Raji (cell line): ENCODE data around the gene RNF207.

Source experiments
- POLR2A ChIP-seq: IDR thresholded peaks from 2 replicates; pipeline ENCODE4 v1.6.1; 2011; ENCODE audit warnings: low read depth, low read length, control low read depth; ENCODE audit not compliant: insufficient read depth

The RNF207 gene

DNA sequence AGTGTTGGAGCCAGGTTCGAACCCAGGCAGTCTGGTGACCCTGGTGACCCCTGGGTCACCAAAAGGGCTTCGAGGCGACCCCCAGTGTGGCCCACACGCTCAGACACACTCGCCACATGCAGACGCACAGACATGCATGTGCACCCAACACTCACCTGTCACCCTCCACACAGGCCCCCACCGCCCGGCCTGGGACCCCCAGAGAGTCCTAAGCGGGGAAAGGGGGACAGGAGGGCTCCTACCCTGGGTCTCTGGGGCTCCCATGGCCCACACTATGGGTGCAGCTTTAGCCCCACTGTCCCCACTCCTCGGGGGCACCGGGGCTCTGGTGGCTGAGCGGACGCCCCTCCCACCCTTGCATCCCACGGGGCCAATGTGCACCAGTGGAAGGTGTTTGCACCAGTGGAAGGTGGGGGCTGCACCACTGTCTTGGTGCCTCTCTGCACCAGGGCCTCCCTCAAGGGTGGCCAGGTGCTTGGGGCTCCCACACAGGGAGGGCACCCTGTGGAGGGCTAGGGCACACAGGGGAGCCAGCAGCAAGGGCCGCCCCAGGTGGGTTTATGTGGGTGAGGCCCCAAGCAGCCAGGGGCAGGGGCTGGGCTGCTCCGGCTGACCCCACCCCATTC lies 35.7 kb upstream of the RNF207 start:
- no peak for TF ChIP-seq POLR2A

DNA sequence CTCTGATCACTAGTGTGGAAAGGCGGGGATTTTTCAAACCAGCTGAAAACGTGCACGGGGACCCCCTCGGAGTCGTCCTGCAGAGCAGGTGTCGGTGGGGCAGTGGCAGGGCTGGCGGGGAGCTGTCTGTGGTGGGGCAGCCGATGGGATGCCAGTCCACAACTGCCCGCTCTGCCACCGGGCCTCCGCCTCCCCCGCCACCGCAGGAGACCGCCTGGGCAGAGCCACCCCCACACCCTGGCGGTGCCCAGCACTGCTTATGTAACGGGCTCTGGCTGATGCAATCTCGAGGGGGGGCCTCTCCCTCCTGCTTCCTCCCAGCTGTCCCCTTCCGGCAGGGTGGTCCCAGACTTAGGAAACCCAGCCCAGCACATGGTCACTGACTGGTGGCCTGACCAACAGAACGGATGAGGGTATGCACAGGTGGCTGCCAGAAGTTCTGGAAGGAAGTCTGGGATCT lies 35.1 kb upstream of the RNF207 start:
- no peak for TF ChIP-seq POLR2A

DNA sequence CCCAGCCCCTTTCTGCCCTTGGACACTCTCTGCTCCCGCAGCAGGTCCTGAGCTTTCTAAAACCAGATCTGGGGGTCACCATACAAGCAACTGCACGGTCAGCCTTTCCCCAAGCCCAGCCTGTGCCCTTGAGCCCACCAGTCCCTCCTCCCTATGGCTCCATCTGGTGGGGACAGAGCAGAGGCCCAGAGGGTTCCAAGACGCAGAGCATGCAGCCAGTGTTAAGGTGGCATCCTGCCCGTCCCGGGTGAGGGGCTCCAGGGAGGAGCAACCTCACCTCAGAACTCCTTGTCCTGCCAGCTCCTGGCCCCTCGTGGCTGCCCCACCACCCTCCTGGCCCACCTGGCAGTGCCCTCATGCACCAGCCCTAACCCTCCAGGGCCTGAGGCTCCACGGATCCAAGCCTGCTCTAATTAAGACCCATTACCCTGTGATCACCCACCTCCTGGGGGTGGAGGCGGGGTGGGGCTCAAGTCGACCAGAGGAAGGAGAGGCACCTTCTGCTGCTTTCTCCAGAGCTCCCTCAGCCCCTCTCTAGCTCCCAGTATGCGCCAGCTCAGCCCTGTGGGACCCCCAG lies 34.3 kb upstream of the RNF207 start:
- no peak for TF ChIP-seq POLR2A

DNA sequence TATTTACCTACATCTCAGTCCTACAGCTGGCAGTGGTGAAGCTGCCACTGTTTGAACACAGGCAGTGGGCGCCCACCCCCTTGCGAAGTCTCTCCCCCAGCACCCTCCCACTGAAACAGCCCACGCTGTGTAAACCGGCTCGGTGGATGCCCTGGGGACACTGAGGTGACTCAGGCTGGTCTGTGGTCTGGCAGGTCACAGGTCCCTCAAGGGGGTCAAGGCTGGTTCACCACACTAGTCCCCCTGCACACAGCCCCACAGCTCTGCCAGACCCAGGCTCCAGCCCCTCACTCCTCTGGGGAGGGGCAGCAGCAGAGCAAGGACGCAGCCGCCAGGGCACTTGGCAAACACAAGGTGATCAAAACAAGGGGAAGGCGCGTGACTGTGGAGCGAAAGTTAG lies 33.4 kb upstream of the RNF207 start:
- TF ChIP-seq POLR2A, result no peak

DNA sequence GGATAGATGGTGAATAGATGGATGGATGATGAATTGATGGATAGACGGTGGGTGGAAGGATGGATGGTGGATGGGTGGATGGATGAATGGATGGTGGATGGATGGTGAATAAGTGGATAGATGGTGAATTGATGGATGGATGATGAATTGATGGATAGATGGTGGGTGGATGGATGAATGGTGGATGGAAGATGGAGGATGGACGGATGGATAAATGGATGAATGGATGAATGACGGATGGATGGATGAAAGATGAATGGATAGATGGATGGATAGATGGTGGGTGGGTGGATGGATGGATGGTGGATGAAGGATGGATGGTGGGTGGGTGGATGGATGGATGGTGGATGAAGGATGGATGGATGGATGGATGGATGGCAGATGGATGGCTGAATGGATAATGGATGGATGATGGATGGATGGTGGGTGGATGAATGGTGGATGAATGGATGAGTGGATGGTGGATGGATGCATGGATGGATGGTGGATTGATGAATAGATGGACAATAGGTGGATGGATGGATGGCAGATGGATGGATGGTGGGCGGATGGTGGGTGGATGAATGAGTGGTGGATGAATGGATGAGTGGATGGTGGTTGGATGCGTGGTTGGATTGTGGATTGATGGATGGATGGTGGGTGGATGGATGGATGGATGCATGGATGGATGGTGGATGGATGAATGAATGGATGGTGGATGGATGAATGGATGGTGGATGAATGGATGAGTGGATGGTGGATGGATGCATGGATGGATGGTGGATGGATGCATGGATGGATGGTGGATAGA lies 31.1 kb upstream of the RNF207 start:
- TF ChIP-seq POLR2A, result no peak

DNA sequence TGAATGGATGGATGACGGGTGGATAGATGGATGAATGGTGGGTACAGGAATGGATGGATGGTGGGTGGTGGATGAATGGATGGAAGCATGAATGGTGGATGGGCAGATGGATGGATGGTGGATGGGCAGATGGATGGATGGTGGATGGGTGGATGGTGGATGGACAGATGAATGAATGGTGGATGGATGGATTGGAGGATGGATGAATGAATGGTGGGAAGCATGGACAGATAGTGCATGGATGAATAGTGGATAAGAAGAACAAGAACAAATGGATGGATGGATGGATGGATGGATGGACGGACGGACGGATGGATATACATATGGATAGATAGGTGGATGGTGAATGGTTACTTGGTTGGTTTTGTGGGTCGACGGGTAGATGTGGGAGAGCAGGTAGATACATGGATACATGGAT lies 30.5 kb upstream of the RNF207 start:
- TF ChIP-seq POLR2A, result no peak

DNA sequence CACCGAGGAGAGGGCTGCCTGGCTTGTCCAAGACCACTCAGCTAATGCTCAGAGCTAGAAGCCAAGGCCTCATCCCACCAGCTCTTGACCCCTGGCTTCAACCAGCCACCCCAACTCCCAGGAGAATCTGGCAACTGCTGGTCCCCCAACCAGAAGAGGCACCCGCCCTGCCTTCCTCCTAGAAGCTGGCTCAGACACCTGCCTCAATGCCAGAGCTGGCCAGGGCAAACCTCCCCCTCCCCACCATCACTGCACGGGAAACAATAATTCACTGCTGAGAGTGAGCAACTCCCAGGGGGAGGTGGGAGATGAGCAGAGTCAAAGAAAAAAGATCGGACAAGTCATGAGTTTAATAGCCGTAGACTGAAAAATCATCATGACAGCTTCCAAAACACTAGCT lies 29.1 kb upstream of the RNF207 start:
- no peak for TF ChIP-seq POLR2A

DNA sequence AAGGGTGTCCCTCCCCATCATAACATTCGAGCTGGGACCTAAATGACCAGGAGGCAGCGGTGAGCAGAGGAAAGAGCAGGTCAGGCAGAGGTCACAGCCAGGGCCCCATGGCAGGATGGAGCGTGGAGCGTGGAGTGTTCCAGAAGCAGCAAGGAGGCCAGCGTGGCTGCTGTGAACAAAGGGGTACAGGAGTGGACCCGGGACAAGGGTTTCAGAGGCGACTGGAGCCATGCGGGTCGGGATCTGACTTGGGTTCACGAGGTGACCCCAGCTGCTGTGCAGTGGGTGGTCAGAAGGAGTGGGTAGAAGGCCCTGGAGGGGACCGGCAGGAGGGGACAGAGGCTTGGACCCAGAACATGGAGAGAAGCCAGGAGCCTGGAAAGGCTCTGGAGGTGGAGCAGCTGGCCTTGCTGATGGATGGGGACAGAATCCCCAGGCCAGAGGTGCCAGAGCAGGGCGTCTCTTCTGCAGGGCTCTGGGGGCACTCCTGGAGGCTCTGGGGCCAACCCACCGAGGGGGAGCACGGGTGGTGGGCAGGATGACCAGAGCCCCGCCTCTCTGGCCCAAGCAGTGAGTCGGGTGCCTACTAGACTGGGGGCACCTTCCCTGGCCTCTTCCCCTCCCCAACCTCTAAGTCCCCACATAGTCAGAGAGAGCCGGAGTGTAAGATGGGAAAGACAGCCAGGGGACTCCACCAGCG lies 28.1 kb upstream of the RNF207 start:
- no peak for TF ChIP-seq POLR2A

DNA sequence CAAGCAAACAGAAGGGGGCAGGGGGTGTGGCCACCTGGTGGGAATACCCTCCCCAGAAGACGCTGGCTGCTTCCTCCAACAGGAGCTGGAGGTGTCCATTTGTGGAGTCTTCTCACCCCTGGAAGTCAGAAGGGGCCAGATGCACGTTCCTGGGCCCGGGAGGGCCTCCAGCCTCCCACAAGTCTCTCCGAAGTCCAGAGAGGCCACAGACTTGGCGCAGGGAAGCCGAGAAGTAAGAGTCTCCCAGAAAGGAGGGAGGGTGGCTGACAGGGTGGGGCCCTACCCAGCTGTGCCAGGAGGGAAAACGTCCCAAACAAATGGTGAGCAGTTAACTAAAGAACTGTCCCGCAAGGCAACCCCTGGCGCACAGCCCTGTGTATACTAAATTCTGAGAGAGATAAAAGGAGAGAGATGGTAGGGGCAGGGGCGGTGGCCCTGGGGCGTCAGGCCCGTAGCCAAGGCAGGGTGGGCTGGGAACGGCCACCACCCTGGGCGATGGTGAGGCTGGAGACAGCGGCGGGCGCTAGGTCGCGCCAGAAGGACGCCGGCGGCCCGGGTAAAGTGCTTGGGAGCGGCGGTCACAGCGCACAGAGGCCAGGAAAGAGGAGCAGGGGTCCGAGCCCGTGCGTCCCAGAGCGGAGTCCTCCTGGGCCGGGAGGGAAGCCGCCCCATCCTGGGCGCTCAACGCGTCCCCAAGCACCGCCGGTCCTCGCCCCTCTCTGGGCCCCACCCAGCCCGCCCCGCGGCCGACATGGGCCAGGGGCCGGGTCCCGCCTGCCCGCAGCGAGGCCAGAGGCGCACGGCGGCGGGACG lies 27.0 kb upstream of the RNF207 start:
- TF ChIP-seq POLR2A, result no peak

DNA sequence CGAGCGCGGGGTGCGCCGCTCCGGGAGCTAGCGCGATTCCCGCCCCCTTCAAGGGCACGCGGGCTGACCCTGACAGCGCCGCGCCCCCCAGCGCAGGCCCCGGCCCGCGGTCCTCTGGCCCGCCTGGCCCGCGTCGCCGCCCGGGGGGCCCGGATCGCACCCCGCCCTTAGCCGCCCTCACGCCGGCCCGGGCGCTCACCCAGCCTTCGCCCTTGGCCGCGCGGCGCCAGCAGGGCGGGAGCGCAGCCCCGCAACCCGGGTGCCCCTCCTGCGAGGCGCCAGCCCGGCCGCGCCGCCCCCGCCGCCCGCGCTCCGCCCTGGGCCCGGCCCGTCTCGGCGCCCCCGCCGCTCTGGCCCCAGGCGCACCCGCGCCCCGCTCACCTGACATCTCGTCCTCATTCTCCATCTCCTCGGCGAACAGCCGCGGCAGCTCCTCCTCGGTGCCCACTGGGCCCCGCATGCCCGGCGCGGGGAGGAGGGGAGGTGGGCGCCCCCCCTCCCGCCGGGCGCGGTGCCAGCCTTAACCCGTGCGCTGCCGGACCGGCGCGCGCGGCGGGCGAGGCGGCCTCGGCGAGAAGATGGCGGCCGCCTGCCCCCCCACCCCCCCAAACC lies 26.2 kb upstream of the RNF207 start:
- no peak for TF ChIP-seq POLR2A

DNA sequence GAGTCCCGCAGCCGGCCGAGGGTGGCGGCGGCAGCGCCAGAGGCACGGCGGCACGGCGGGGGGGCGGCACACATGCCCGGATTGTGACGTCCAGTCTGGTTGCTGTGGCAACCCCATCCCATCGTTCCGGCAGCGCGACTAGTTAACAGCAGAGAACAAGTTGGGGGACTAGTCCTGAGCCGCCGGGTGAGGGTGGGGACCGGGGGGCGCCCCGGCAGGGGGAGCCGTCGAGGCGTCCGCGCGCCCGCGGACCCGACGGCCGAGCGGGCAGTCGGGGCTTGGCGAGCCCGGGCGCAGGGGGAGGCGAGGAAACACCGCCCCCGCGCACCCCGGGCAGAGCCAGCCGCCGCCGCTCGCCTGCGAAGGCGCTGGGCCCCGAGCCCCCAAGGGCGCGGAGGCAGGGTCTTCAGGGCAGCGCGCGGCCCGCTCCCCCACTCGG lies 25.6 kb upstream of the RNF207 start, which contains the start of gene CHD5:
CHD5 (minus strand) TSS at position 54 of the 439 bp plus-strand sequence. CDS start 298 bp downstream, outside the sequence.
- TF ChIP-seq POLR2A, result no peak

DNA sequence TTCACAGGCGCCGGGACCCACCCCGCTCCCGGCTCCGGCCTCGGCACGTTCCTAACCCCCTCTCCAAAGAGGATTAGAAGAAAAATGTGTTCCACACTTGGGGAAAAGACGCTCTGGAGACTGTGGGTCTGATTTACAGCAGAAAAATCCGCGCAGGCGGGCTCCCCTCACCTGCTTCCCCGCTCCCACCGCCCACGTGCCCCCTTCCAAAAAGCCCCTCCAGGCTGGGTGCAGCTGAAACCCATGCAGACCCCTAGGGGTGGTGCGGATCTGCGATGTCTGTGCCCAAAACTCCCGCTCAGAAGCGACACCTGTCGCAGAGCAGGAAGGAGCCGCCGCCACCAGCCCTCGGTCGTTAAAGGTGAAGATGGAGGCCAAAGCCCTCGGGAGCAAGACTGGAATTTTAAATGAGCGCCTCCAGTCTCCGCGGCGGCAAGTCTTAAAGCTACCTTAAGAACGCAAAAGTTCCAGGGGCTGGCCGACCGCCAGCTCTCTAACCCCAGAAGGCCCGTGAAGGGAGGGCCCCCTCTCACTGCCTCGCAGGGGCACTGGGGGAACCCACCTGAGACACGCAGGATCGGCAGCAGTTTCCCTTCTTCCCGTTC lies 25.1 kb upstream of the RNF207 start:
- no peak for TF ChIP-seq POLR2A

DNA sequence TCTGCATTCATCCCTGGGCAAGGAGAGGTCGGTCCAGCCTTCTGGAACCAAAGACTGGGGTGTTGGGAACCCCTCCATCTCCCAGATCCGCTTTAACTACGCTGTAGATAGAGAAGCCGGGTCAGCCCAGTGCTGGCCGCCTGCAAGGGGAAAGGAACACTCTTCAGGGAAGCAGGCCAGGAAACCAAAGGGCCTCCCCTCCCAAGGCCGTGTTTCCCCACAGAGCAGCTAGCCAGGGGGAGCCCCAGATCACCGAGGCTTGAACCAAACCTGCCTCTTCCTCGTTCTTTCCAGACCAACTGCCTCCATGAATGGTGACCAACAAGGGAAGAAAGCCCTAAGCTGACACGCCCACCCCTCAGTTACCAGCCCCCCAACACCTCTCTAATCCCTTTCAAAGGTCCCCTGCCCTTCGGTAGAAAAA lies 24.6 kb upstream of the RNF207 start:
- TF ChIP-seq POLR2A, result no peak

DNA sequence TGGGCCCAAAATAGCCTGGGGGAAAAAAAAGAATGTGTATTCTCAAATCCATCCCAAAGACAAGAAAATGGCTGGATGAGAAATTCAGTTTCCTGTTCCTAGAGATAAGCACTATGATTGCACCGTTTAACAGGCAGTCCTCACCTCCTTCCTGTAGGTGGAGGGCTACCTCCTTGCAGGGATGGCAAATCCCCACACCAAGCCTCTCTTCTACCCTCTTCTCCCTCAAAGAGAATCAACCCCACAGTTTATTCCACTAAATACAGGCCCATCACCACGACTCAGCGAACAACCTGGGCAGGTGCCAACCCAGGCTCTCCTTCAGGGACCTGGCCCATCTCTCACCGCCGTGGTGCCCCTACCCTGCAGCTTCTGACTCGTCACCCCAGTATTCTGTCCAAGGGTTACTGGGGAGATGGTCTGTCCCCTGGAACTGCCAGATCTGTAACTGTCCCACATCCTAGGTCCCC lies 22.4 kb upstream of the RNF207 start:
- TF ChIP-seq POLR2A, result no peak
